KOPT-K1 (cell line): ENCODE measurements around the gene IL27RA.

Source experiments
- H3K27ac ChIP-seq: fragments of 200-600 bp; sonication (generic); 2 replicates; pipeline ENCODE4 v1.5.1; 2016; ENCODE audit warnings: antibody characterized with exemption, mild to moderate bottlenecking, low read depth, low read length; ENCODE audit not compliant: poor library complexity, severe bottlenecking
- H3K36me3 ChIP-seq: fragments of 200-600 bp; sonication (generic); 2 replicates; pipeline ENCODE4 v1.5.1; 2017; ENCODE audit warnings: antibody characterized with exemption, mild to moderate bottlenecking, low read length, moderate library complexity; ENCODE audit not compliant: insufficient read depth
- H3K9me3 ChIP-seq: fragments of 200-600 bp; sonication (generic); 2 replicates; pipeline ENCODE4 v1.5.1; 2017; ENCODE audit warnings: antibody characterized with exemption, low read length, mild to moderate bottlenecking; ENCODE audit not compliant: insufficient read depth, poor library complexity, severe bottlenecking

IL27RA gene

DNA sequence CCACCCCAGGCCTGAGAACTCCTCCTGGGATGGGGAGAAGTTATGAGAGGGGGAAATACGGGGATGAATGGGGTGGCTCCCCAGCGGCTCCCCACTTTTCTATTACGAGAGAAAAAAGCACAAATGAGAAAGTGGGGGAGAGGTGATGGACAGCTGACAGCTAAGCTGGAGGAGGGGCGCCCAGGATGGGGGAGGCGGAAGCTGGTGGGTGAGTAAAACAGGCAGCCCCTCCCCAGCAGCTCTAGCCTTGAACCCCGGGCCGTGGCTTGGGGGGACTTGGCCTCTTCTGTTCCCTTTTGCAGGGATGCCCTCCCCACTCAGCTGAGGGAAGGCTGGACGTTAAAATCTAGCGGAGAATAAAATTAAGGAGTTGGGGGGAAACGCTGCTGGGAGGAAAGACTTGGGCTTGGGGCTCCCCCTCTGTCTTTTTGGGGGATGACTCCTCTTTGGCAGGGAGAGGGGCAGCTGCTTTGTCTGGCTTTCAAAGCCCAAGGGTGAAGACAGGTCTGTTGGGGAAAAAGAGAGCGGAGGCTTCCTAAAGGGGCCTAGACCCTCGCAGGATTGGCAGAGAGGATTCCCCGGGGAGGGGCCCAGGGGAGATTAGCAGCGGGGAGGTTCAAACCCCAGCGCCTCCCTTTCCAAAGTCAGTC, 60.4 kb downstream of the IL27RA start:
- Histone ChIP-seq H3K27ac (peak overlapping the region; percentile 74), H3K9me3 (peaks cover 11% of the 10 kb centered on the region), H3K36me3 (peaks cover 23% of the 10 kb centered on the region)

DNA sequence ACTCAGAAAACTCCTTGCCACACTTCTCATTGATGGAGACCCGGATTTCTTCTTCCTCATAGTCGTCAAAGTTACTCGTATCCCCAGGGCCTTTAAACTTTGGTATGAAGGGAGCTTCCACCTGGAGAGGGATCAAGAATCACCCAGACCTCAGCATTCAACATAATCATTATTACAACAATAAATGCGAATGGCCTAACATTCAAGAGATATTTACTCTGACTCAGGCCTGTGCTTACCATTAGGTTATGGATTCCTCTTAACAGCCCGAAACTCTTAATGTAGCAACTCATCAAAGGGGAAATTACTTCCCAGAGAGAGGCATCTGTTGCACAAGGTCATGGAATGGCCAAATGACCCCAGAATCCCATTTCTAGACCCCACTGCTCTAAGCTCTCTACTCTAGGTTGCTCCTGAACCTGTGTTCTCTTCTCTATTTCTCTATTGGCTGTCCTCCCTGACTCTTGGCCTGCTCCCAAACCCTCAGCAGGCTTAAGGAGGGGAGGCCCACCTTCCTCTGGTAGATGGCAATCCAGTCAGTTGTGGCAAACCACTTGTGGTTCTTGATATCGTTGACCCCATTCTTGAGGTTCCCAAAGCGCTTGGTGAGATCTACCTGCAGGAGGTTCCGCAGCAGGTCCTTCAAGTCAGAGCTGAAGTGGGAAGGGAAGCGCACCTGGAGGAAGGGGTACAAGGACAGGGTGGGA, 61.7 kb downstream of the IL27RA start:
- peaks cover 29% of the 10 kb centered on the region for H3K36me3 ChIP-seq
- H3K9me3 ChIP-seq, result peaks cover 11% of the 10 kb centered on the region
- no peak overlapping the region for H3K27ac ChIP-seq

DNA sequence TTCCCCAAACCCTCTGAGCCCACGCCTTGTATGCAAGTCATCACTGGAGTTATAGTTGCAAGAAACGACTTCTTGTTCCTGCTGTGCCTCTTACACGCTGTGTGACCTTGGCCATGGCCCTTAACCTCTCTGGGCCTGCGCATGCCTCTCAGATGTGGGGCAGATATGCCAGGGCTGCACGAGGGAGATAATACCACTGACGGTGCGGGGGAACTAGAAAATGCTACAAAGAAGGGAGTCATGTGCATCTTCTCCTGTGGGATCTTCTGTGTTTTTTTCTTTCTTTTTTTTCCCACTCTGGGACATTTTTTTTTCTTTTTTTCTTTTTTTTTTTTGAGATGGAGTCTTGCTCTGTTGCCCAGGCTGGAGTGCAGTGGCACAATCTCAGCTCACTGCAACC, 63.3 kb downstream of the IL27RA start:
- Histone ChIP-seq H3K36me3 (peaks cover 26% of the 10 kb centered on the region; the same call in 1 of the 2 replicates), H3K27ac (no peak overlapping the region), H3K9me3 (peaks cover 11% of the 10 kb centered on the region)

GRCh38 chr19:14096272-14096992, 64.9 kb downstream of the IL27RA start:
- H3K36me3 ChIP-seq, result peaks cover 40% of the 10 kb centered on the region
- H3K27ac ChIP-seq, result no peak overlapping the region
- H3K9me3 ChIP-seq, result peaks cover 11% of the 10 kb centered on the region

DNA sequence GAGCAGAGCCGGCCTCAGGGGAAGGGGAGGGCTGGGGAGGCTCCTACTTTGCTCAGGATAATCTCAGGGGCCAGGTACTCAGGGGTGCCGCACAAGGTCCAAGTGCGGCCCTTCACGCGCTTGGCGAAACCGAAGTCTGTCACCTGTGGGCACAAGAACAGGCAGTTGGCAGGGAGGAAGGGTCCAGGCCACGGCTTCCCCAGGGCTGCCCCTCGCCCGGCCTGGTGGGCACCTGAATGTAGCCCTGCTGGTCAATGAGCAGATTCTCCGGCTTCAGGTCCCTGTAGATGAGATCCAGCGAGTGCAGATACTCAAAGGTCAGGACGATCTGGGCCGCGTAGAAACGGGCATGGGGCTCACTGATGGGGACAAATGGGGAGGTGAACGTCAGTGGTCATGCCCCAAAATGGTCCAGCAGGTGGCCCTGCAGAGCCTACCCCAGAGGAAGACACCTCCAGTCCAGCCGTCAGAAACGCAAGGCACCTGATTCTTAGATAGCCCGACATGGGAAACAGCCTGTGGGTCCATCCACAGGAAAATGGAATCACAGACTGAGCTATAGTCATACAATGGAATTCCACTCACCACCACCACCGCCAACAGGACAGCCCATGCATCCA, 66.1 kb downstream of the IL27RA start:
- no peak overlapping the region for H3K27ac ChIP-seq
- H3K36me3 ChIP-seq, result peaks cover 48% of the 10 kb centered on the region
- peaks cover 11% of the 10 kb centered on the region for H3K9me3 ChIP-seq

GRCh38 chr19:14101003-14101545, 69.5 kb downstream of the IL27RA start:
- Histone ChIP-seq H3K9me3 (no peaks in the 10 kb centered on the region), H3K36me3 (peaks cover 72% of the 10 kb centered on the region), H3K27ac (no peak overlapping the region)

- Histone ChIP-seq H3K36me3 (peaks cover 71% of the 10 kb centered on the region), H3K9me3 (no peaks in the 10 kb centered on the region), H3K27ac (no peak overlapping the region)
Observed at GRCh38 chr19:14102102-14102696, 70.6 kb downstream of the IL27RA start.

DNA sequence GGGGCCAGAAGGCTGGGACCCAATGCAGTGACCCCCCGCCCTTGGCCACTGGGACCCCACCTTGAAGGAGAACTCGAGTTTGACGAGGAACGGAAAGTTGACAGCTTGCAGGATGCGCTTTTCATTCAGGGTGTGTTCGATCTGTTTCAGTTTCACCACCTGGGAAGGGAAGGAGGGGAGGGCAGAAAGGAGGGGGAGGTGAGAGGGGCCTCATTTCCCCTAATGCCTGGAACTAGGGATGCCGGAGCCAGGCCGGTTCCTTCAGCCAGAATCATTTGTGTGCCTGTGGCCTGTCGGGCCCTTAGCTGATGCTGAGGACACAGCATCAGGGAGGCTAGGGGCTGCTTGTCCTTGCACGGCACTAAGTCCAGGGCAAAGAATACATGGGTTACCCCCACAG, 71.2 kb downstream of the IL27RA start:
- Histone ChIP-seq H3K9me3 (no peaks in the 10 kb centered on the region), H3K27ac (no peak overlapping the region), H3K36me3 (peaks cover 65% of the 10 kb centered on the region)
